HepG2 (cell line): Measurements from ENCODE around the gene UST. TPM values are rescaled to one million over a fixed set of nuclear protein-coding genes. Genes with fewer than 3 reads are reported as not detected.

Source experiments
- CAMTA2 ChIP-seq: sonication (generic); formaldehyde crosslinking; IDR thresholded peaks from 2 replicates; pipeline ENCODE4 v1.4.0; 2020; ENCODE audit warnings: mild to moderate bottlenecking, missing genetic modification reagents, borderline replicate concordance
- ERF ChIP-seq: IDR thresholded peaks from 2 replicates; pipeline ENCODE4 v1.6.1; 2018; ENCODE audit warnings: missing biosample characterization, missing genetic modification reagents
- GATAD1 ChIP-seq: IDR thresholded peaks from 2 replicates; pipeline ENCODE4 v1.6.1; 2016; ENCODE audit warnings: missing genetic modification reagents, missing compliant biosample characterization
- KDM5B ChIP-seq: sonication (generic); formaldehyde crosslinking; IDR thresholded peaks from 2 replicates; pipeline ENCODE4 v1.4.0; 2020; ENCODE audit warnings: missing genetic modification reagents, mild to moderate bottlenecking, borderline replicate concordance
- PAX8 ChIP-seq: sonication (generic); formaldehyde crosslinking; IDR thresholded peaks from 2 replicates; pipeline ENCODE4 v1.8.0; 2022; ENCODE audit warnings: mild to moderate bottlenecking, missing genetic modification reagents, borderline replicate concordance
- RARA ChIP-seq: IDR thresholded peaks from 2 replicates; pipeline ENCODE4 v1.6.1; 2016; ENCODE audit warnings: missing genetic modification reagents, missing compliant biosample characterization
- SMC3 ChIP-seq: IDR thresholded peaks from 2 replicates; pipeline ENCODE4 v1.6.1; 2011; ENCODE audit warnings: low read length, improper control_type of control experiment
- TARDBP ChIP-seq: sonication (generic); formaldehyde crosslinking; IDR thresholded peaks from 2 replicates; pipeline ENCODE4 v1.8.0; 2022; ENCODE audit warnings: mild to moderate bottlenecking, missing genetic modification reagents
- ZBTB20 ChIP-seq: sonication (generic); formaldehyde crosslinking; IDR thresholded peaks from 2 replicates; pipeline ENCODE4 v1.8.1; 2023; ENCODE audit warnings: missing genetic modification reagents, low read depth, mild to moderate bottlenecking, borderline replicate concordance
- ZBTB38 ChIP-seq: sonication (generic); formaldehyde crosslinking; IDR thresholded peaks from 2 replicates; pipeline ENCODE4 v1.5.1; 2020; ENCODE audit warnings: mild to moderate bottlenecking, missing genetic modification reagents
- ZNF263 ChIP-seq: sonication (generic); formaldehyde crosslinking; IDR thresholded peaks from 2 replicates; pipeline ENCODE4 v1.4.0; 2020; ENCODE audit warnings: missing genetic modification reagents
- ZNF781 ChIP-seq: sonication (generic); formaldehyde crosslinking; IDR thresholded peaks from 2 replicates; pipeline ENCODE4 v1.5.1; 2020; ENCODE audit warnings: borderline replicate concordance, mild to moderate bottlenecking, missing genetic modification reagents; ENCODE audit errors: not compliant biosample characterization
- ZSCAN21 ChIP-seq: sonication (generic); formaldehyde crosslinking; IDR thresholded peaks from 2 replicates; pipeline ENCODE4 v1.8.0; 2022; ENCODE audit warnings: mild to moderate bottlenecking, missing genetic modification reagents, moderate library complexity, borderline replicate concordance
- polyA plus RNA-seq, 8 experiments: library from polyadenylated mRNA; depleted of rRNA in 3 of 8; stranded (reverse) in 7 of 8; unstranded in 1 of 8; fragments of >200 nt; fragmentation: Illumina TruSeq in 4 of 8; extraction: Trizol in 4 of 8; gene quantifications; 2 replicates each; pipeline versions ENCODE4 v1.2.1 to v1.2.3, GENCODE V29; 2011 to 2016; ENCODE audit warnings: low read depth in 4 of 8, missing spikeins in 1 of 8, mixed read lengths in 1 of 8; ENCODE audit not compliant: insufficient read depth in 1 of 8
- total RNA-seq, 5 experiments: library from RNA; depleted of rRNA; stranded (reverse); fragments of >200 nt; fragmentation: Illumina TruSeq; extraction: Trizol; gene quantifications; 2 replicates each; pipeline ENCODE4 v1.2.3, GENCODE V29; 2016; ENCODE audit warnings: low read depth in 1 of 5
- TF ChIP-seq, protein P1 (sequence below): sonication (generic); formaldehyde crosslinking; IDR thresholded peaks from 2 replicates; pipeline ENCODE4 v1.4.0; 2020; ENCODE audit warnings: missing genetic modification reagents
- TF ChIP-seq, protein P2 (sequence below): sonication (generic); formaldehyde crosslinking; IDR thresholded peaks from 2 replicates; pipeline ENCODE4 v1.8.1; 2023; ENCODE audit warnings: mild to moderate bottlenecking, missing genetic modification reagents
- TF ChIP-seq, protein P3 (sequence below): sonication (generic); formaldehyde crosslinking; IDR thresholded peaks from 2 replicates; pipeline ENCODE4 v1.5.0; 2020; ENCODE audit warnings: missing genetic modification reagents, mild to moderate bottlenecking, borderline replicate concordance
- TF ChIP-seq, protein P4 (sequence below): sonication (generic); formaldehyde crosslinking; IDR thresholded peaks from 2 replicates; pipeline ENCODE4 v1.4.0; 2020; ENCODE audit warnings: mild to moderate bottlenecking, missing genetic modification reagents
- TF ChIP-seq, protein P5 (sequence below): sonication (generic); formaldehyde crosslinking; IDR thresholded peaks from 2 replicates; pipeline ENCODE4 v1.4.0; 2020; ENCODE audit warnings: missing genetic modification reagents

Gene UST
- total and polyA plus RNA-seq, 2 of the 13 experiments (the other 11 are each of a cell fraction or from before 2014, with no cell fraction given) = 0.27 TPM; not detected in 1

DNA sequence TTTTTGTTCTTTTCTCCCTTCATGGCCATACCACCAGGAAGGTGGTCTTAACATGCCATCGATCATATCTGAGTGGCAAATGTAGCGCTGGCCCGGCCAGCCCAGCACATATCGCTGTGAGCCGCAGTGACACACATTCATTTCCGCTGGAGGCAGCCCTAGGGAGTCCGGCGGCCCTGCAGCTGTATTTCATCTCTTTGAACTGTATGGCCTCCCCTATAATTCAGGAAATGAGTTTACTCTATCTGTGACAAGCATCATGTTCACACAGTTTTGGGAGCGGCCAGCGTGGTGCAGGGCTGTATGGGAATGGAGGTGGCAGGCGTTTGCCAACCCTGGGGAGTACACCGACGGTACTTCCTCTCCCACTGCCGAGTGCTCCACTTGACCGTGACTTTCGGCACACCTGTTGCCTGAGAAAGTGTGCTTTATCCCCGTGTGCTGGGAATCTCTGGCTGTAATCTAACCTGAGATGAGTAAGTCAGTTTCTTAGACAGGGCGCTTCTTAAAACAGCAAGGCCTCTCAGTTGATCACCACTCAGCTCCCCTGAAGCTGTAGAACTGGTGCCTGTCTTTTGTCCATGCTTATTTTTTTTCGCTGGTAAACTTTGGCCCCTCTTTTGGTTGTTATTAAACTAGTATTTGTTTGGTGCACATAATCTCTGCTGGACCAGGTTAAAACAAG is 313.6 kb downstream of the UST start (continued):
- TF ChIP-seq, protein P1, sequence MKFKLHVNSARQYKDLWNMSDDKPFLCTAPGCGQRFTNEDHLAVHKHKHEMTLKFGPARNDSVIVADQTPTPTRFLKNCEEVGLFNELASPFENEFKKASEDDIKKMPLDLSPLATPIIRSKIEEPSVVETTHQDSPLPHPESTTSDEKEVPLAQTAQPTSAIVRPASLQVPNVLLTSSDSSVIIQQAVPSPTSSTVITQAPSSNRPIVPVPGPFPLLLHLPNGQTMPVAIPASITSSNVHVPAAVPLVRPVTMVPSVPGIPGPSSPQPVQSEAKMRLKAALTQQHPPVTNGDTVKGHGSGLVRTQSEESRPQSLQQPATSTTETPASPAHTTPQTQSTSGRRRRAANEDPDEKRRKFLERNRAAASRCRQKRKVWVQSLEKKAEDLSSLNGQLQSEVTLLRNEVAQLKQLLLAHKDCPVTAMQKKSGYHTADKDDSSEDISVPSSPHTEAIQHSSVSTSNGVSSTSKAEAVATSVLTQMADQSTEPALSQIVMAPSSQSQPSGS (CRISPR knock-in tag) = no peak
- TF ChIP-seq TARDBP (CRISPR knock-in tag) (peak; percentile 43; the same call in 1 of the 2 replicates), KDM5B (CRISPR knock-in tag) (0 out of 2 replicates have a peak, but pooled peaks have one; percentile 26), ZNF781 (peak; percentile 74), ZBTB20 (CRISPR knock-in tag) (0 out of 2 replicates have a peak, but pooled peaks have one; percentile 36), ZNF263 (peak; percentile 83), RARA (peak; percentile 23; the same call in 1 of the 2 replicates), CAMTA2 (CRISPR knock-in tag) (no peak), GATAD1 (CRISPR knock-in tag) (no peak), SMC3 (0 out of 2 replicates have a peak, but pooled peaks have one; percentile 5), ERF (CRISPR knock-in tag) (0 out of 2 replicates have a peak, but pooled peaks have one; percentile 11), ZBTB38 (CRISPR knock-in tag) (peak; percentile 92), ZSCAN21 (CRISPR knock-in tag) (0 out of 2 replicates have a peak, but pooled peaks have one; percentile 23), PAX8 (CRISPR knock-in tag) (no peak)
- TF ChIP-seq, protein P2, sequence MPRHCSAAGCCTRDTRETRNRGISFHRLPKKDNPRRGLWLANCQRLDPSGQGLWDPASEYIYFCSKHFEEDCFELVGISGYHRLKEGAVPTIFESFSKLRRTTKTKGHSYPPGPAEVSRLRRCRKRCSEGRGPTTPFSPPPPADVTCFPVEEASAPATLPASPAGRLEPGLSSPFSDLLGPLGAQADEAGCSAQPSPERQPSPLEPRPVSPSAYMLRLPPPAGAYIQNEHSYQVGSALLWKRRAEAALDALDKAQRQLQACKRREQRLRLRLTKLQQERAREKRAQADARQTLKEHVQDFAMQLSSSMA (CRISPR knock-in tag) = no peak
- TF ChIP-seq, protein P3, sequence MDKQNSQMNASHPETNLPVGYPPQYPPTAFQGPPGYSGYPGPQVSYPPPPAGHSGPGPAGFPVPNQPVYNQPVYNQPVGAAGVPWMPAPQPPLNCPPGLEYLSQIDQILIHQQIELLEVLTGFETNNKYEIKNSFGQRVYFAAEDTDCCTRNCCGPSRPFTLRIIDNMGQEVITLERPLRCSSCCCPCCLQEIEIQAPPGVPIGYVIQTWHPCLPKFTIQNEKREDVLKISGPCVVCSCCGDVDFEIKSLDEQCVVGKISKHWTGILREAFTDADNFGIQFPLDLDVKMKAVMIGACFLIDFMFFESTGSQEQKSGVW (CRISPR knock-in tag) = no peak
- TF ChIP-seq, protein P4, sequence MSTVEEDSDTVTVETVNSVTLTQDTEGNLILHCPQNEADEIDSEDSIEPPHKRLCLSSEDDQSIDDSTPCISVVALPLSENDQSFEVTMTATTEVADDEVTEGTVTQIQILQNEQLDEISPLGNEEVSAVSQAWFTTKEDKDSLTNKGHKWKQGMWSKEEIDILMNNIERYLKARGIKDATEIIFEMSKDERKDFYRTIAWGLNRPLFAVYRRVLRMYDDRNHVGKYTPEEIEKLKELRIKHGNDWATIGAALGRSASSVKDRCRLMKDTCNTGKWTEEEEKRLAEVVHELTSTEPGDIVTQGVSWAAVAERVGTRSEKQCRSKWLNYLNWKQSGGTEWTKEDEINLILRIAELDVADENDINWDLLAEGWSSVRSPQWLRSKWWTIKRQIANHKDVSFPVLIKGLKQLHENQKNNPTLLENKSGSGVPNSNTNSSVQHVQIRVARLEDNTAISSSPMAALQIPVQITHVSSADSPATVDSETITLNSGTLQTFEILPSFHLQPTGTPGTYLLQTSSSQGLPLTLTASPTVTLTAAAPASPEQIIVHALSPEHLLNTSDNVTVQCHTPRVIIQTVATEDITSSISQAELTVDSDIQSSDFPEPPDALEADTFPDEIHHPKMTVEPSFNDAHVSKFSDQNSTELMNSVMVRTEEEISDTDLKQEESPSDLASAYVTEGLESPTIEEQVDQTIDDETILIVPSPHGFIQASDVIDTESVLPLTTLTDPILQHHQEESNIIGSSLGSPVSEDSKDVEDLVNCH = no peak
- TF ChIP-seq, protein P5, sequence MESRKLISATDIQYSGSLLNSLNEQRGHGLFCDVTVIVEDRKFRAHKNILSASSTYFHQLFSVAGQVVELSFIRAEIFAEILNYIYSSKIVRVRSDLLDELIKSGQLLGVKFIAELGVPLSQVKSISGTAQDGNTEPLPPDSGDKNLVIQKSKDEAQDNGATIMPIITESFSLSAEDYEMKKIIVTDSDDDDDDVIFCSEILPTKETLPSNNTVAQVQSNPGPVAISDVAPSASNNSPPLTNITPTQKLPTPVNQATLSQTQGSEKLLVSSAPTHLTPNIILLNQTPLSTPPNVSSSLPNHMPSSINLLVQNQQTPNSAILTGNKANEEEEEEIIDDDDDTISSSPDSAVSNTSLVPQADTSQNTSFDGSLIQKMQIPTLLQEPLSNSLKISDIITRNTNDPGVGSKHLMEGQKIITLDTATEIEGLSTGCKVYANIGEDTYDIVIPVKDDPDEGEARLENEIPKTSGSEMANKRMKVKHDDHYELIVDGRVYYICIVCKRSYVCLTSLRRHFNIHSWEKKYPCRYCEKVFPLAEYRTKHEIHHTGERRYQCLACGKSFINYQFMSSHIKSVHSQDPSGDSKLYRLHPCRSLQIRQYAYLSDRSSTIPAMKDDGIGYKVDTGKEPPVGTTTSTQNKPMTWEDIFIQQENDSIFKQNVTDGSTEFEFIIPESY (CRISPR knock-in tag) = peak; percentile 92
